OCI-LY1 (cell line): ENCODE measurements around the gene TBRG4.

Source experiments
- EZH2 ChIP-seq: fragments of 200-600 bp; sonication (generic), shearing (Covaris generic); IDR thresholded peaks from 2 replicates; pipeline ENCODE4 v1.8.0; 2017; ENCODE audit warnings: borderline replicate concordance, mixed run types, mild to moderate bottlenecking, antibody characterized with exemption, low read length, moderate library complexity, mixed read lengths
- TF ChIP-seq, protein P1 (sequence below): fragments of 200-600 bp; sonication (generic), shearing (Covaris generic); IDR thresholded peaks from 2 replicates; pipeline ENCODE4 v1.5.1; 2017; ENCODE audit warnings: mild to moderate bottlenecking, antibody characterized with exemption, low read length, moderate library complexity, mixed read lengths

GRCh38 chr7:45161138-45161537 is 49.6 kb upstream of the TBRG4 start:
- TF ChIP-seq, protein P1, sequence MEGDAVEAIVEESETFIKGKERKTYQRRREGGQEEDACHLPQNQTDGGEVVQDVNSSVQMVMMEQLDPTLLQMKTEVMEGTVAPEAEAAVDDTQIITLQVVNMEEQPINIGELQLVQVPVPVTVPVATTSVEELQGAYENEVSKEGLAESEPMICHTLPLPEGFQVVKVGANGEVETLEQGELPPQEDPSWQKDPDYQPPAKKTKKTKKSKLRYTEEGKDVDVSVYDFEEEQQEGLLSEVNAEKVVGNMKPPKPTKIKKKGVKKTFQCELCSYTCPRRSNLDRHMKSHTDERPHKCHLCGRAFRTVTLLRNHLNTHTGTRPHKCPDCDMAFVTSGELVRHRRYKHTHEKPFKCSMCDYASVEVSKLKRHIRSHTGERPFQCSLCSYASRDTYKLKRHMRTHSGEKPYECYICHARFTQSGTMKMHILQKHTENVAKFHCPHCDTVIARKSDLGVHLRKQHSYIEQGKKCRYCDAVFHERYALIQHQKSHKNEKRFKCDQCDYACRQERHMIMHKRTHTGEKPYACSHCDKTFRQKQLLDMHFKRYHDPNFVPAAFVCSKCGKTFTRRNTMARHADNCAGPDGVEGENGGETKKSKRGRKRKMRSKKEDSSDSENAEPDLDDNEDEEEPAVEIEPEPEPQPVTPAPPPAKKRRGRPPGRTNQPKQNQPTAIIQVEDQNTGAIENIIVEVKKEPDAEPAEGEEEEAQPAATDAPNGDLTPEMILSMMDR, result no peak
- no peak for TF ChIP-seq EZH2
